Progenitor cell of endocrine pancreas (in vitro differentiated cells): ENCODE data around the gene NPHP1. TPM values are rescaled to one million over a fixed set of nuclear protein-coding genes. Genes with fewer than 3 reads are reported as not detected.

Experiments
- DNase-seq: peaks from one replicate; pipeline ENCODE4 v3.0.0; 2021; ENCODE audit warnings: low spot score; ENCODE audit not compliant: unreplicated experiment
- H3K27ac Mint-ChIP-seq: 2 replicates; pipeline ENCODE4 v1.8.0; 2021; ENCODE audit warnings: mild to moderate bottlenecking, moderate library complexity, mixed read lengths
- H3K27me3 Mint-ChIP-seq: 2 replicates; pipeline ENCODE4 v1.8.0; 2021; ENCODE audit warnings: mixed read lengths
- H3K36me3 Mint-ChIP-seq: 2 replicates; pipeline ENCODE4 v1.8.0; 2022; ENCODE audit warnings: mixed read lengths; ENCODE audit not compliant: insufficient read depth
- H3K4me1 Mint-ChIP-seq: 2 replicates; pipeline ENCODE4 v1.8.0; 2021; ENCODE audit warnings: low read depth, mixed read lengths
- H3K4me3 Mint-ChIP-seq: 2 replicates; pipeline ENCODE4 v1.8.0; 2021; ENCODE audit warnings: low read depth, mild to moderate bottlenecking, moderate library complexity, mixed read lengths
- H3K9me3 Mint-ChIP-seq: 2 replicates; pipeline ENCODE4 v1.8.0; 2021; ENCODE audit warnings: low read depth, mixed read lengths
- CTCF ChIP-seq: fragments of 200-600 bp; sonication (generic); IDR thresholded peaks from one replicate; pipeline ENCODE4 v1.5.0; 2021; ENCODE audit warnings: antibody characterized with exemption, mild to moderate bottlenecking; ENCODE audit not compliant: unreplicated experiment
- total RNA-seq: library from RNA; stranded (reverse); gene quantifications from 2 replicates; pipeline ENCODE4 v1.2.1, GENCODE V29; 2021

NPHP1 gene
- total RNA-seq, 1 donor from 2014 or later: 13.5 TPM

GRCh38 chr2:110153416-110153815 lies 51.4 kb downstream of the NPHP1 start:
- Mint-ChIP-seq H3K36me3 (peaks cover 16% of the 10 kb centered on the region), H3K4me3 (no peak overlapping the region)
- no peak for TF ChIP-seq CTCF

GRCh38 chr2:110152943-110153342 lies 51.9 kb downstream of the NPHP1 start:
- no peak overlapping the region for H3K4me3 Mint-ChIP-seq
- TF ChIP-seq CTCF: no peak
- peaks cover 18% of the 10 kb centered on the region for H3K9me3 Mint-ChIP-seq
- no peak overlapping the region for H3K27ac Mint-ChIP-seq
- no peaks in the 10 kb centered on the region for H3K4me1 Mint-ChIP-seq
- no peak for DNase-seq
- H3K27me3 Mint-ChIP-seq: no peaks in the 10 kb centered on the region
- H3K36me3 Mint-ChIP-seq: peaks cover 18% of the 10 kb centered on the region

More at GRCh38 chr2:110153416-110153815, 51.4 kb downstream of the NPHP1 start:
- Mint-ChIP-seq H3K27ac (no peak overlapping the region), H3K9me3 (peaks cover 18% of the 10 kb centered on the region), H3K4me1 (no peaks in the 10 kb centered on the region), H3K27me3 (no peaks in the 10 kb centered on the region)
- DNase-seq: no peak

- no peak for DNase-seq
- Mint-ChIP-seq H3K27ac (no peak overlapping the region), H3K4me1 (no peaks in the 10 kb centered on the region), H3K27me3 (no peaks in the 10 kb centered on the region), H3K4me3 (no peak overlapping the region), H3K9me3 (peaks cover 9% of the 10 kb centered on the region), H3K36me3 (peaks cover 10% of the 10 kb centered on the region)
- TF ChIP-seq CTCF: no peak
Observed at GRCh38 chr2:110149330-110150220, 55.2 kb downstream of the NPHP1 start.

GRCh38 chr2:110146945-110147332 lies 57.9 kb downstream of the NPHP1 start:
- H3K36me3 Mint-ChIP-seq: peaks cover 7% of the 10 kb centered on the region
- no peak overlapping the region for H3K27ac Mint-ChIP-seq
- no peak for TF ChIP-seq CTCF
- H3K27me3 Mint-ChIP-seq: no peaks in the 10 kb centered on the region
- H3K4me1 Mint-ChIP-seq: no peaks in the 10 kb centered on the region
- no peak overlapping the region for H3K4me3 Mint-ChIP-seq
- DNase-seq: no peak
- H3K9me3 Mint-ChIP-seq: no peaks in the 10 kb centered on the region

GRCh38 chr2:110146183-110146944 lies 58.4 kb downstream of the NPHP1 start:
- Mint-ChIP-seq H3K9me3 (no peaks in the 10 kb centered on the region), H3K36me3 (peaks cover 7% of the 10 kb centered on the region), H3K4me3 (no peak overlapping the region), H3K4me1 (no peaks in the 10 kb centered on the region), H3K27ac (no peak overlapping the region), H3K27me3 (no peaks in the 10 kb centered on the region)
- no peak for TF ChIP-seq CTCF
- DNase-seq: no peak
